GM18520 (cell line): Measurements from ENCODE around the gene ULBP3.
"Not testable (repeated sequence)": the region's sequence is repeated elsewhere in the genome, so short reads cannot be mapped to it uniquely, and the experiment has no call there.

Experiments used
- ATAC-seq: cut with Tn5 transposase; IDR thresholded peaks from one replicate; pipeline ENCODE4 v1.9.1; 2021; ENCODE audit not compliant: unreplicated experiment

The ULBP3 gene

DNA sequence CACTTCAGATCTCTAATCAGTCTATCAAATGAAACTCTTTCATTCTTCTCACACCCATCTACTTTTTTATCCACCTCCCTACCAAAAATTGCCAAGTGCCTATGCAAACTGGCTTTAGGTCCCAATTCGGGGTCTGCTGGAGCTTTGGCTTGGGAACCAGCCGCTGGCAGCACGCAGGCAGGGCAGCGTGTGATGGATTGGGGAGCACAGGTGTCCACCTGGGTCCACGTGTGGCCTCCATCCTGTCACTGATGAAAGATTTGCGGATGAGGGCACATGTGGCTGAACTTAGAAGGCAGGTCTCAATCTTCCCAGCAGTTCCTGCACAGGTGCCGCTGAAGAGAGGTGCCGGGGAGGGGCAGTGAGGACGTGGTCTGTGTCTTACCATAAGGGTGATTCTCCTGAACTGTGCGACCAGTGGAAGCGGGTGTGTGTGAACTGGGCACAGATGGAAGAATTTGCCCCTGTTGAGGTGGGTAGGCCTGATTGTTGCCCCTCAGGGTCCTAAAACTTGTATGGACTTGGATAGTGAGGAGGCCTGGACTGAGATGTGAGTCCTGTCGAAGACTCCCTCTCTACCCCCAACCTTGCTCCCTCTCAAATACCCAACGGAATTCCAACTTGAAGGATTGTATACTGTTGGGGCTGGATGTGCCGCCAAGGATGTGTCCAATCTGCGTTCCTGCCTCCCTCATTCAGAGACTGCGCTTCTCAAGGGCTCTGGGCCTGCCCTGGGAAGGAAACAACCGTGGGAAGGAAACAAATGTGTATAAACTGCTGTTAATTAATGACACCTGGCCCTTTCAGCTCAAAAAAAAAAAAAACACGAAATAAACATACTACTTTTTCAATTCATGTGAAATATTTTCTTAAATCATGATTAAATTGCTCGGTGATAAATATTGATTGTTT lies 25.2 kb downstream of the ULBP3 start:
- no peak for ATAC-seq

DNA sequence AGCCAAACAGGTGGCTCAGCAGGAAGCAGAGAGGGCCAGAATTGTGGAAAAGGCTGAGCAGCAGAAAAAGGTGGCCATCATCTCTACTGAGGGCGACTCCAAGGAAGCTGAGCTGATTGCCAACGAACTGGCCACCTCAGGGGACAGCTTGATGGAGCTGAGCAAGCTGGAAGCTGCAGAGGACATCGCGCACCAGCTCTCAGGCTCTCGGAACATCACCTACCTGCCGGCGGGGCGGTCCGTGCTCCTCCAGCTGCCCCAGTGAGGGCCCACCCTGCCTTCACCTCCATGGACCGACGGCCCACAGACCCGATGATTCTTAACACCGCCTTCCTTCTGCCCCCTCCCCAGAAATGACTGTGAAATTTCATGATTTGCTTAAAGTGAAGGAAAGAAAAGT lies 25.8 kb downstream of the ULBP3 start:
- no peak for ATAC-seq

DNA sequence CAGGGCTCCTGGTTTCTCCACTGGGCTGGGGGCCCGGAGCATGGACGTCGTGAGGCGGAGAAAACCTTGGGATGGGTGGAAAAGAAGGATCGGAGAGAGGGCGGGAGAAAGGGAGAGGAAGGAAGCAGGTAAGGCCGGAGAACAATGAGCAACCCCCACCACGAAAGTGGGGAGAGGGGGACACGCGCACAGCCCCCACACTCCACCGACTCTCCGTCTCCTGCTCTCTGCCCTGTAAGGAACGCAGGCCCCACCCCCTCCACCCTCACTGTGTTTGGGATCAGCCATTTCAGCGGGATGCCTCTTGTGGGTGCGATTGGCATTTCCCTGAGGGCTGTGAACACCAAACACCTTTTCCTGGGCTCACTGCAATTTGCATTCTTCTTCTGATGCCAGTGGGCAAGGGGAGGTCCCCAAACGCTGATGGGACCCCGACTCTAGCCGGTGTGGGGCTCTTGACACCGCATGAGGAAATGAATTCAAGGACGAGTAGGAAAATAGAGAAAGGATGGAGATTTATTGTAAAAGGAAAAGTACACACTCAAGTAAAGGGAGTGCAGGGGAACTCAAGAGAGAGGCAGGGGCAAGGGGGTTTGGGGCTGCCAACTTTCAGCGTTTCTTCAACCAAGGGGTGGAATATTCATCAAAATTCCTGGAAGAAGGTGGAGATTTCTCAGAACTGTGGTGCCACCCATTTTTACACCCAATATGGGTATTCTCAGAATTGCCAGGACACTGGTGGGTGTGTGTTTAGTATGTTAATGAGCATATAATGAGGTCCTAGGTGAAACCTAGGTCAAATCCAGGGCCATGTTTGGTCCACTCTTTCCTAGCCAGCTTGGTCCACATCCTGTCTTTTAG lies 30.5 kb downstream of the ULBP3 start:
- no peak for ATAC-seq

DNA sequence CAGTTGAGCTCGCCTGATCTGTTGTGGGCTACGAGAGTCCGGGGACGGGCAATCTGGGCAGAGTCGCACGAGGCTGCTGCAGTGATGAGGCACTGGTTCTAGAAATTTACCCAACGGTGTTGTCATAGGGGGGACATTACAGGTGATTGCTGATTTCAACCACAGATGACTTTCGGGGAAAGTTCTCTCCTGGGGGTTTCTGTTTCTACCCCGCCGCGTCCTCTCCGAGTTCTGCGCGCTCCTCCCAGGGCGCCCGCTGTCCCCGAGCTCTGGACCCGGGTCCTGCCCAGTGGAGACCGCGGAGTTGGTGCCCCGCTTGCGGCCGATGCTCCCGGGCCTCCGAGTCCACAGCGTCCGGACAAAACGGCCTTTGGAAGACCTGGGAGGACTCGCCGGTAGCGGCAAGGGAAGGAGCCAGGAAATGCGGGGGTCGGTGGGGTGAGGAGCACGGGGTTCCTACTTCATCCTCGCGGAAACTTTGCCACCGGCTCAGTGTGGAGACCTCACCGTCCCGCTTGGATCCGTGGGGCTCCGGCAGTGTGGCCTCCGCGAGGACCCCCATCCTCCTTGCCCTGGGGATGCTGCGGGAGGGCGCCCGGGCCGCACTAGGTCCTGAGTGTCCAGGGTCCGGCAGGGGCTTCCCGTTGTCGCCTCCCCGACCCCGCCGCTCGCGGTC lies 31.3 kb downstream of the ULBP3 start:
- ATAC-seq = no peak

DNA sequence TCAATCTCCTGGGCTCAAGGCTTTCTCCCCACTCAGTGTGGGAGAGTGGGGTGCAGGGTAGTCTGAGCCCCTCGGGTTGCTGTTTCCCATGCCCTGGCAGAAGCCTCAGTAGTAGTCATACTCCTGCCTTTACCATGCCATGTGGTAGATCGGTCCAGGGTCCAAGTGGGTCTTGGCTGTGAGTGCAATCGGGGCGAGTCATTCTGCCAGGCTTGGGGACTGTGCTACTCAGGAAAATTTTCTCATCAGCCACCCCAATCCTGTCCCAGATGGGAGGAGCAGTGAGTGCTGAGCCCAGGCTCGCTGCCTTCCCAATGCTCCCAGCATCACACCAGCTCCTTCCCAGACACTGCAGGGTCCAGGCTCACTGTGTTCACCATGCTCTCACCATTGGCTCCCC lies 32.8 kb downstream of the ULBP3 start:
- ATAC-seq = no peak

DNA sequence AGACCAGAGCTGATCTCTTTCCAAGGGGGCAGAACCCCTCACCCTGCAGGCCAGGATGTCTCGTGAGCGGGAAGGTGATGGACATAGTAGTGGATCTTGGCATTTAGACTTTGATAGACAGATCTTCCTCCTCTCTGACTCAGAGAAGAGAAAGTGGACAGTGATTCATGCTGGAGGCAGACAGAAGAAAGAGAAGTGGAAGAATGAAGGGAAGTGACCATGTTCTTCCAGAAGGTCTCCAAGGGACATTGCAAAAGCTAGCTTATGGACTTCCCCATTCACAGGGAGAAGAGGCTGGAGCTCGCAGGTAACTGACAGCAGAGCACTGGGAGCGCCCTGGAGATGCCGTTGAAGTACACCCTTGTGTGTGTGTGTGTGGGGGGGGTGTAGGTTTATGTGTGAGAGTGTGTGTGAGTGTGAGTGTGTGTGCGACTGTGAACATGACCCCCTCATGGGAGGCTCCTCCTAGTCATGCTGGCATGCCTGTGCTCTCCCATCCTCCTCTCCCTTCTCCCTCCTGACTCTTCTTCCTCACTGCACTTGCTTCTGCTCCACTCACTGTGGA lies 35.6 kb downstream of the ULBP3 start:
- ATAC-seq = no peak

GRCh38 chr6:150032598-150032997 lies 36.3 kb downstream of the ULBP3 start:
- no peak for ATAC-seq

GRCh38 chr6:150030611-150031010 lies 38.3 kb downstream of the ULBP3 start:
- ATAC-seq = no peak

GRCh38 chr6:150029749-150030148 lies 39.2 kb downstream of the ULBP3 start:
- no peak for ATAC-seq

DNA sequence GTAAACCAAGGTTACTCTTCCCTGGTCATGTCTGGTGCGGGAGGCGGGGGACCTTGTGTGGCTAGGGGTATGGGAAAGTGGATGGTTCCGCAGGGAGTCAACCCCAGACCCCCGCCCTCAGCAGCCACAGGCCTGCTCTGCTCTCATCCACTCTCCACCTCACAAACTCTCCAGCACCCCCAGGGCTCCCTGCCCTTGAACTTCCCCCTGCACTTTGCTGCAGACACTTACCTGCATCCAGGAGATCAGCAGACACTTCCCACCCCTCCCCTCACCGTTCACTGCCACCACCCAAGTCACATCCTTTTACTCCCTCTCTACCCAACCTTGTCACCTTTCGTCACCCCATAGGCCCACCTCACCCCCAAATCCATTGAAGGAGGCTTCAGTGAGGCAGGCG lies 39.6 kb downstream of the ULBP3 start:
- ATAC-seq = no peak

DNA sequence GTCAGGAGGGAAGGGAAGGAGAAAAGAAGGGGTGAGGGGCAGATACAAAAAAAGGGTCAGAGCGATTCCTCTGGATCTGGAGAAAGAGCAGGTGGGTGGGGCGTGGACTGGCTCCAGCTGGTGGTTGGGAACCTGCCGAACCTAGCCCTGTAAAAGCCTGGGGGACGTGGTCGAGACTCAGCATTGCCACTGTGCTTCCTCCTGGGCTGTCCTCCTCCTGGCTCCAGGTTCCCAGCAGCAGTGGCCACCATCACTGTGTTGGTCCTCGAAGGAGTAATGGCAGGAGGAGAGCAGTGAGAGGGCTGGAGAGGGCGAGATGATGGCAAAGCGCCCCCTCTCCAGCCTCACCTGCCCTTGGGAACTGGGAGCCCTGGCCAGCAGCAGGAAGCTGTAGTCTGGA lies 40.1 kb downstream of the ULBP3 start:
- ATAC-seq = no peak

DNA sequence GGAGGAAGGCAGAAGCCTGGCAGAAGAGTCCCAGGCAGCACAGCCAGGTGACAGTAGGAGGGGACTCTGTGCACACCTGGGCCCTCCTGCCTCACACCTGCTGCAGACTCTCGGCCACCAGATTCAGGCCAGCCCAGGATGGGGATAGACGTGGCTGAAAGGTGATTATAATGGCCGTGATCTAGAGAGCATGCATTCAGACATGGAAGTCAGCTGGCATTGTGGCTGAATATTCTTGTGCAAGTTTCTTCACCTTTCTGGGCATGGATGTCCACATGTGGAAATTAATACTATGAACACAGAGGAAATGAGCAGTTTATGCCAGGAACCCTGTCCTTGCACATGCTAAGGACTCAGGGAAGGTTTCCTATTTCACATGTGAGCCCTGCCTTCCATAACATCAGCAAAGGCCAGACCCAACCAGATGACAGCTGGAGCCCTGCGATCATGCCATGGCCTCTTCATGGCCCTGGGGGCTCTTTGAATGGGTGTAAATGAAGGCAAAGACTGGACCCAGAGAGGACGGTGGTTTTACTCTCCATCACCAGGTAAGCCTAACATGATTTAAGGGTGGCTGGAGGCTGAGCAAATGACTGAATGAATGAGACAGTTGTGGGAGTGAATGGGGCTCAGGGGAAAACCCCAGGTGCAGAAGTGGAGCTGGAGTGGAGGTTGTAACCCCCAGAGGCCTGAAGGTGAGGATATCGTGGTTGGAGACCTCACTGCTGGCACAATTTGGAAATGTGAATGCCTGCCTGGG lies 40.9 kb downstream of the ULBP3 start:
- ATAC-seq = no peak

GRCh38 chr6:150026976-150027805 lies 41.7 kb downstream of the ULBP3 start:
- ATAC-seq = no peak

GRCh38 chr6:150025201-150025917 lies 43.6 kb downstream of the ULBP3 start, which contains the start of gene RAET1L:
Gene RAET1L, minus strand, starts transcription at chr6:150025532. Its CDS starts 61 bp downstream, at chr6:150025471.
- no peak for ATAC-seq

- no peak for ATAC-seq
Observed at GRCh38 chr6:150024646-150025155, 44.2 kb downstream of the ULBP3 start.

DNA sequence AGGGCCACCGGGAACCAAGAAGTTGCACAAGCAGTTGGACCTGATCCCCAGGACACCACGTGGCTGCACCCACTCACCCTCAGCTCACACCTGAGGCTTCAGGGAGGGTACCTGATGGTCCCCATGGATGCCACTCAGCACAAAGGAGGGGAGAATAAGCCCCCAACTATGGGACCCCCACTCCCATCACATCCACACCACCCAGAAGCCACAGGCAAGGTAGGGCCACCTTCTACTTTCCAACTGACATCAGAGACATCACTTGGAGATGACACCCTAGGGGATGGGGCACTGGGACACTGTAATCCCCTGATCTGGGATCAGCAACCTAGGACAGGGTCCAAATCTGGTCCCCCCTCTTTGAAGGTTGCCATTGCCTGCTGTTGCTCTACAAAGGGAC lies 44.9 kb downstream of the ULBP3 start:
- not testable (repeated sequence) for ATAC-seq

DNA sequence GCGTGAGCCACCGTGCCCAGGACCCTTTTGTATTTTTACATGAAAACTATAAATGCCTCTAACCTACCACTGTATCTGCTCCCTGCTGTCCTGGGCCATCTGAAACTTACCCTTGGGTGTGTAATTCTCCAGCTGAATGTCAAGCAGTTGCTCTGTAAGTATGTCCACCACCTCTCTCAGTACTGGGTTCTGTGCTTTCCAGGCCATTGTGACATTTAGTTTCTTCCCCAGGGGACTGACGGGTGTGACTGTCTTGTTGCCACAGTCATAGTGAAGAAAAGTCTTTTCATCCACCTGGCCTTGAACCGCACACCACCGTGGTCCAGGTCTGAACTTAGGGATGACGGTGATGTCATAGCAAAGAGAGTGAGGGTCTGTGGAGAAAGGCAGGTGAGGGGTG lies 47.1 kb downstream of the ULBP3 start:
- ATAC-seq = not testable (repeated sequence)

DNA sequence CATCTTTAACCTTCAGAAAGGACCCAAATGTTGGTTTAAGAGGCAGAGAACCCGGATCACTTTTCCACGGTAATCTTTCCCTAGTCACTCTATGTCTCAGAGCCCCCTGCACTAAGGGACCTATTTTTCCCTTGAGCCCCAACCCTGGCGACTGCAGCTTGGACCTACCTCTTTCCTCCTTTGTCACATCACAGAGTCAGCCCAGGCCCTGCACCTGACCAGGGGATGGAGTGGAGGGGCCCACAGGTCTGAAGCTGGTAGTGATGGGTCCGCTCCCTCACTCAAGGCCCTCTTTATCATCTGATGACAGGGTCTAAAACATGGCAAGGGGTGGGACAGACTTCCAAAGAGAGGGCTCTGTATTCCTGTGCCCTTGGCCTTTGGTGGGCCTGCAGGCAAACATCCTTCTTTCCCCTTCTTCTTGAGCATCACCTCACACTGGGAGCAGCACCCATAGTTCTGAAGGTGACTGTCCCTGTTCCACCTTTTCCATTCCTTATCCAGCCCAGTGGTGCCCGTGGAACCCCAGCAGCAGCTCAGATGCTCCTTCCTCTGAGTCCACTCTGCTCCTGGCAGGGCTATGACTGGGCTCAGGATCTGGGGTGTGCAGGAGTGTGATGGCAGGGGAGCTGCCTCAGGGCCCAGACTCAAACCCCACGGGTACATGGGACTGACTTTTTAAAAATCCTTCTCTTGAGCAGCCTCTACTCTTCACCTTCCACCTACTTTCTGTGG lies 49.9 kb downstream of the ULBP3 start:
- ATAC-seq = no peak
